Activated CD8-positive, alpha-beta memory T cell treated with anti-CD3 and anti-CD28 coated beads for 4 hours (primary cell): ENCODE results near the gene MPDZ.

ENCODE experiments used
- DNase-seq, 2 donors: peaks; one replicate each; pipeline ENCODE4 v3.0.0-alpha.2; 2020; ENCODE audit warnings: low read depth in 2 of 2

MPDZ gene

GRCh38 chr9:13186091-13186490, 93.4 kb downstream of the MPDZ start:
- DNase-seq = no peak

DNA sequence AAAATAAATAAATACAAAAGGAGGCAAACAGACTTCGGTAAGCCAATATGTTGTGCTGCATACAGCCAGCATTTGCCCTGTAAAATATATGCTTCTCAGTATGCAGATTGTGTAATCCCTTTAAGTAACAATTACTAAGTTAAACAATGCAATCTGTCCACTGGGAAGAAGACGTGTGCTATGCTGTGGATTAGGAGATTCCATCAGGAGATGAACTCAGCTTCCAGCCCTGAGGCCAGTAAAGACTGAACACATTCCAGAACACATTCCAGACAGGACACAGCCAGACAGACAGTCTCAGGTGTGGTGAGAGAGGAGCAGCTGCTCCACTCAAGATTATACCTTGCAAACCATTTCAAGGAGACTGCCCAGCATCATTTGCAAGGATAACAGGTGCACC, 97.8 kb downstream of the MPDZ start:
- no peak for DNase-seq

DNA sequence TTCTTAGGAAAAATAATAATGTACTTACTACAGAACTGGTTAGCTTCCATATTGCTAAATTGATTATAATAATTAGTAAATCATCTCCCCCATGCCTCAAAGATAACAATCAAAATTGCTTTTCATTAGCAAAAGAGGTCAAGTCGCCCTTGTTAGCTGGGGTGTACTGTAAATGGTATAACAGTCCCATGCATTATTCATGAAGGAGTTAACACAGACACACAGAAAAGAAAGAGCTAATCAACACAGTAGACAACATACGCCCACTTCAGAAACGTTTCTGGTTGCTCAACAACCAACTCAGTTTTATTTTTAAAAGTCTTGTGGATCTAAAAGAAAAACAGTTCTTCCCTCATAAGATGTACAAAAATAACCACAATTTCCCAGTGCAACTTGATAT, 100.2 kb downstream of the MPDZ start:
- no peak for DNase-seq

DNA sequence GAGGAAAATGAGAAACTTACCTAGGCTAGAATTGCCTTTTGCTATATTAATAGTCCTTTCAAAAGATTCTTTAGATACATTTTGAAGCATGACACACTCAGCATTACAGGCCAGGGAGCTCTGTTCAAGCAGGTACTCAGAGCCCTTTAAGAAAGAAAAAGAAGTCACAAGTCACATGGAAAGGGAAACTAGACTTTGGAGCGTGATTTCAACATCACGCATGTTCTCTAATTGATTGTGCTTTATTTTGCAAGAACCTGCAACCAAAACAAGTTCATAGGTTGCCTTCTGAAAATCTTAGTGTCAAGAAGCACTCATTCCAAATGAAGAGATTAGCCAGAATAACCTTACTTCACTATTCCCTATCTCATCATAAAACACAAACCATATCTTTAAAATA, 103.8 kb downstream of the MPDZ start:
- DNase-seq = no peak

GRCh38 chr9:13174906-13175639, 104.4 kb downstream of the MPDZ start:
- DNase-seq = no peak

DNA sequence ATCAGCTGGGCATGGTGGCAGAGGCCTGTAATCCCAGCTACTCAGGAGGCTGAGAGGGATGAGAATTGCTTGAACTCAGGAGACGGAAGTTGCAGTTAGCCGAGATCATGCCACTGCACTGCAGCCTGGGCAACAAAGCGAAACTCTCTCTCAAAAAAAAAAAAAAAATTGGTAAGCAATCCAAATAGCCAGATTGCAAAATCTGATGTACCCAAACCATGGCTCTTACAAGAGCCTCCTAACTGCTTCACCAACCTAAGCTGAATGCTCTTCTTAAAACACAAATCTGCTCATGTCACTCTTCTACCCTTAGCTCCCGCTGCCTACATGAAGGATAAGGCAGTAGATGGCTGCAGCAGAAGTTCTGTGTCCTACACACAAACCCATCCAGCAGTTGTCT, 105.9 kb downstream of the MPDZ start:
- DNase-seq = no peak

DNA sequence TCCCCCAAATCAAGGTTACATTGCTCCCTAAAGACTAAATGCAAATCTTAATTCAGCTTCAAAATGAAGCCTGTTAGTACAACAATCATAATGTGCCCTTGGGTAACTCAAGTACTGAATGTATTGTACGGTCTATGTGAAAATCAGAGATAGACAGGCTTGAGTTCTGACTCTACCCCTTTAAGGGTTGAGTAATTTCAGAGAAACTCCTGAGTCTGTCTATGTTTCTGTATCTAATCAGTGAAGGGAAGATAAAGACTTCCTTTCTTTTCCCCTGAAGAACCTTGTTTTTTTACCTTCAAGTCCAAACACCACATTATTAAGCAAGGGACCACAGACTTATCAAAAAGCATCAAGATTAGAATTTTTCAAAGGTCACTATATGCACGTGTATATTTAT, 108.2 kb downstream of the MPDZ start:
- DNase-seq = no peak

GRCh38 chr9:13166996-13167395, 112.5 kb downstream of the MPDZ start:
- no peak for DNase-seq

- DNase-seq = no peak
Observed at GRCh38 chr9:13165956-13166355, 113.5 kb downstream of the MPDZ start.

- DNase-seq = no peak
Observed at GRCh38 chr9:13165236-13165945, 114.1 kb downstream of the MPDZ start.

GRCh38 chr9:13163946-13164345, 115.5 kb downstream of the MPDZ start:
- no peak for DNase-seq

GRCh38 chr9:13163287-13163686, 116.2 kb downstream of the MPDZ start:
- DNase-seq = no peak

- no peak for DNase-seq
Observed at GRCh38 chr9:13160051-13160450, 119.4 kb downstream of the MPDZ start.

DNA sequence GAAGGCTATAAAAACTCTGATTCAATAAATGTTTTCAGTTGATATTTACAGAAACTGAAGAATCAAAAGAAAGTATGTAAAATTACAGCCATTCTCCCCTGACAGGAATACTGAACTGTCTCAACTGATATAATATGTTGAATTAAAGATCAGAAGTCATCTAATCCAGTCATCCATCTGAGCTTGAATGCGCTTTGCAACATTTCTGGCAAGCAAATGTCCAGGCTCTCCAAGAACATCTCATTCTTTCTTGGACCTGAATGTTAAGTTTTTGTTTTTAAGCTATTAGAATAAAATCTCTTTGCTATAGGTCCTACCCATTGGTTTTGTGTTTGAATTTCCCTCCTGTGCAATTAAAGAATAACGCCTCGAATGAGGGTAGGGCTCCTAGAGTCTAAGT, 120.5 kb downstream of the MPDZ start:
- DNase-seq = no peak

DNA sequence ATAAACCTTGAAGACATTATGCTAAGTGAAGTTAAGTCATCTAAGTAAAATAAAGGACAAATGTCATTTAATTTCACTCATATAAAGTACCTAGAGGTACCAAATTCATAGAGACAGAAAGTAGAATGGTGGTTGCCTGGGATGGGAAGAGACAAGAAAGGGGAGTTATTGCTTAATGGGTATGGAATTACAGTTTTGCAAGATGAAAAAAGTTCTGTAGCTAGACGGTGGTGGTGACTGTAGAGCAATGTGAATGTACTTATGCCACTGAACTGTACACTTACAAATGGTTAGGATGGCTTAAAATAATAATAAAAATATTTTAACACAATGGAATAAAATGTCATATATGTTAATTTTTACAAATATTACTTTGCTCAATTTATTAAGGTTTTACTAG, 128.0 kb downstream of the MPDZ start:
- no peak for DNase-seq

DNA sequence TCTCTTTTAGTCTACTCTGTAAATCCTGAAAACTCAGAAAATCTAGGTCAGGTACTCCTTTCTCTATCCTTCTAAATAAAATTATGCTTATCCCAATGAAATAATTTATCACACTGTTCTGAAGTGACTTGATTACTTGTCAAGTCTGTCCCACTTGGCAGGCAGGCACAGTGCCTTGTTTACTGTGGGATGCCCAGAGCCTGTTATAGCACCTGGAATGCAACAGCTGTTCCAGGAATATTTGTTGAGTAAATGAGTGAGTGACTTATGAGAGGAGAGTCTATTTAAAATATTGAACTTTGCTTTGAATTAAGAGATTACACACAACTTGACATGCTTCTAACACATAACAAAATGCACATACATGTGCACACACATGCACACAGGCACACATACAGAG, 130.0 kb downstream of the MPDZ start:
- DNase-seq = no peak

DNA sequence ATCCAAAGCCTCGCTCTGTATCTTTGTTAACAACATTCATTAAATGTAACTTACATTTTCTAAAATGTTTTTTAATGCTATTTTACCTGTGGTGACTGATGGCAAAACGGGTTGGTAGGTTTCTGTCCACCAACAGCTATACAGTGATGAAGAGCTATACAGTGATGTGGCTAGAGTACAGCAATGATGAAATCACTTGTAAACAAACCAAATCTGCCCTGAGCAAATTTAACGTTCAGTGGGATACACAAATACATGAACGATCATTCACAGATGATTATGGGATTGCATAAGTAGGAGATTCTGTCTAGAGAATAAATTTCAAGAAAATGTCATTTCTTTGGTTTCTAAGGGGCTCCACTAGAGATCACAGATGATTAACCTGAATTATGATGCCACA, 132.7 kb downstream of the MPDZ start:
- DNase-seq = no peak

DNA sequence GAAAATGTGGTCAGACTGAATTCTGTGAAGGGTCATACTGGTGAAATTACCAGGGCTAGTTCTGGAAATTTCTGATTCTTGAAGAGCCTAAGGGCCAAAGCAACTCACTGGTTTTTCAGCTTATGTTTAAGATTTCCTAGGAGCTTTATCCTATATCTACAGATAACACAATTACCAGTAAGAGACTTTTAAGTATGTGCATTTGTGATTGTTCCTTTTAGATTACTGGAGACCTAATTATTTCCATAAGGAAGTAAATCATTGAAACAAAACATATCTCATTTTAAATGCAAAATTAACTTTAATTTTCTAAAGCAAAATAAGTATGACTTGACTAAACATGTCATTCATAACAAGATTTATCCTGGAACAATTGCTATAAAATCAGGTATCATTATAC, 134.2 kb downstream of the MPDZ start:
- DNase-seq = no peak

GRCh38 chr9:13144166-13144775, 135.2 kb downstream of the MPDZ start:
- DNase-seq = no peak

DNA sequence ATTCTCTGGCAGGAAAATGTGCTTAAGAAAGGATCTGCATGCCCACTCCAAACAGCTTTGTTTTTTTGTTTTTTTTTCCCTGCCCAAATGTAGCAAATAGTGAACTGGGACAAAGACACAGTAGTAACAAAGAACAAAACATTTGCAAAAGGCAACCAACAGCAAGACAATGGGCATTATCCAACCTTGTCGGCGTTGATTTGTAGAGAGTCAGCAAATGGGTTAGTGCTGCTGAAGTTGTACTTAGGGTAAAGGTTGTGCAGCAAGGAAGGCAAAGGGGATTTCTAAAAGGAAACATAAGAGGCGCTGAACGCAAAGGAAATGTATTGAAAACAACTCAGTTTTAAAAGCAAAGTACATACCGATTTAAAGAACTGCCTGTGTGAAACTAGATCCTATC, 136.2 kb downstream of the MPDZ start:
- no peak for DNase-seq

GRCh38 chr9:13142776-13143175, 136.7 kb downstream of the MPDZ start:
- no peak for DNase-seq

DNA sequence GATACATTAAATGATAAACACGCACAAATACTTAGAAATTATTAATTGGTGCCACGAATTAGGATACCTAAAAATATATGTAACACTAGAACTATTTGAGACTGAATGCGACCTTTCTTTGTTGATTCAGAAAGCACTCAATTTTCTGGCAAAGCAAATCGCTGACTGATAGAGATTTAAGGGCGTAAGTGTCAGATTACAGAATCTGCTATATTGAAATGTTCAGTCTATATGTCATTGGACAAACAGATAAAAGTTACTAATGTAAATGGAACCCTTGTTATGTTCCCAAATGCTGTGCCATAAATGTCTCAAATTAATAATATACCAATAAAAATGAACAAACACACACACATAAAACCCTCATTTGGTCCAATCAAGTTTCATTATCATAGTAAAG, 137.9 kb downstream of the MPDZ start:
- DNase-seq = no peak
